ENCODE data around the gene MRPL51. TPM values are rescaled to one million over a fixed set of nuclear protein-coding genes. Genes with fewer than 3 reads are reported as not detected.

MRPL51 gene
- total and polyA plus RNA-seq, 10 of the 15 experiments (the other 5 are each of a cell fraction or from before 2014, with no cell fraction given), result 137 to 1,202 (median 267) TPM

DNA sequence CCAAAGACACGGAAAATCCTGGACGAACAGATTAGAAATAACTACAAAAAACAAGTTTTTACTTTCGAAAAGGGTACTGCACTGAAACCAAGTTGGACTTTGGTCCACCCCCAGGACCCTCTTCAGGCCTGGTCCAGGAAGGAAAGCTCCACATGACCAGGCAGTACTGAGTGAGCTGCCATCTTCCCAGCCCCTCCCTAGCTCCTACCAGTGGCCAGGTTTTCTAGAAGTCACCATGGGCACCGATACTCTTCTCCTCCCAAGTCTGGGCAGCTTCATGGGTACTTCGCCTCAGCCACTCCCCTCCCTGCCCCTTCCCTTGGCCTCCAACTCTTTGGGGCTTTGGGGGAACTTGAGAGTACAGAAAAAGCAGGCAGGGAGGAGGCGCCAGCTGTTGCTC, 29.2 kb downstream of the MRPL51 start (continued):
- TF ChIP-seq, protein P1, sequence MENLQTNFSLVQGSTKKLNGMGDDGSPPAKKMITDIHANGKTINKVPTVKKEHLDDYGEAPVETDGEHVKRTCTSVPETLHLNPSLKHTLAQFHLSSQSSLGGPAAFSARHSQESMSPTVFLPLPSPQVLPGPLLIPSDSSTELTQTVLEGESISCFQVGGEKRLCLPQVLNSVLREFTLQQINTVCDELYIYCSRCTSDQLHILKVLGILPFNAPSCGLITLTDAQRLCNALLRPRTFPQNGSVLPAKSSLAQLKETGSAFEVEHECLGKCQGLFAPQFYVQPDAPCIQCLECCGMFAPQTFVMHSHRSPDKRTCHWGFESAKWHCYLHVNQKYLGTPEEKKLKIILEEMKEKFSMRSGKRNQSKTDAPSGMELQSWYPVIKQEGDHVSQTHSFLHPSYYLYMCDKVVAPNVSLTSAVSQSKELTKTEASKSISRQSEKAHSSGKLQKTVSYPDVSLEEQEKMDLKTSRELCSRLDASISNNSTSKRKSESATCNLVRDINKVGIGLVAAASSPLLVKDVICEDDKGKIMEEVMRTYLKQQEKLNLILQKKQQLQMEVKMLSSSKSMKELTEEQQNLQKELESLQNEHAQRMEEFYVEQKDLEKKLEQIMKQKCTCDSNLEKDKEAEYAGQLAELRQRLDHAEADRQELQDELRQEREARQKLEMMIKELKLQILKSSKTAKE (IDR thresholded peaks at IDR 0.05; ENCODE audit: low read depth, poor library complexity, severe bottlenecking), result no peak
- TF ChIP-seq FOXM1 (IDR thresholded peaks at IDR 0.05; ENCODE audit: low read depth, low read length), result no peak
- TF ChIP-seq CBX3 (IDR thresholded peaks at IDR 0.05; ENCODE audit: borderline replicate concordance, low read depth), result no peak
- no peak for TF ChIP-seq ZNF217 (IDR thresholded peaks at IDR 0.05)
- TF ChIP-seq, protein P2, sequence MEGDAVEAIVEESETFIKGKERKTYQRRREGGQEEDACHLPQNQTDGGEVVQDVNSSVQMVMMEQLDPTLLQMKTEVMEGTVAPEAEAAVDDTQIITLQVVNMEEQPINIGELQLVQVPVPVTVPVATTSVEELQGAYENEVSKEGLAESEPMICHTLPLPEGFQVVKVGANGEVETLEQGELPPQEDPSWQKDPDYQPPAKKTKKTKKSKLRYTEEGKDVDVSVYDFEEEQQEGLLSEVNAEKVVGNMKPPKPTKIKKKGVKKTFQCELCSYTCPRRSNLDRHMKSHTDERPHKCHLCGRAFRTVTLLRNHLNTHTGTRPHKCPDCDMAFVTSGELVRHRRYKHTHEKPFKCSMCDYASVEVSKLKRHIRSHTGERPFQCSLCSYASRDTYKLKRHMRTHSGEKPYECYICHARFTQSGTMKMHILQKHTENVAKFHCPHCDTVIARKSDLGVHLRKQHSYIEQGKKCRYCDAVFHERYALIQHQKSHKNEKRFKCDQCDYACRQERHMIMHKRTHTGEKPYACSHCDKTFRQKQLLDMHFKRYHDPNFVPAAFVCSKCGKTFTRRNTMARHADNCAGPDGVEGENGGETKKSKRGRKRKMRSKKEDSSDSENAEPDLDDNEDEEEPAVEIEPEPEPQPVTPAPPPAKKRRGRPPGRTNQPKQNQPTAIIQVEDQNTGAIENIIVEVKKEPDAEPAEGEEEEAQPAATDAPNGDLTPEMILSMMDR (IDR thresholded peaks at IDR 0.05 in 2 of 3, conservative IDR thresholded peaks at IDR 0.05 in 1 of 3; ENCODE audit: control insufficient read depth in 2 of 3, extremely low read depth in 1 of 3, insufficient read depth in 1 of 3, low read depth in 3 of 3, low read length in 3 of 3), result no peak
- TF ChIP-seq, protein P3, sequence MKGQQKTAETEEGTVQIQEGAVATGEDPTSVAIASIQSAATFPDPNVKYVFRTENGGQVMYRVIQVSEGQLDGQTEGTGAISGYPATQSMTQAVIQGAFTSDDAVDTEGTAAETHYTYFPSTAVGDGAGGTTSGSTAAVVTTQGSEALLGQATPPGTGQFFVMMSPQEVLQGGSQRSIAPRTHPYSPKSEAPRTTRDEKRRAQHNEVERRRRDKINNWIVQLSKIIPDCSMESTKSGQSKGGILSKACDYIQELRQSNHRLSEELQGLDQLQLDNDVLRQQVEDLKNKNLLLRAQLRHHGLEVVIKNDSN (IDR thresholded peaks at IDR 0.05; ENCODE audit: borderline replicate concordance, extremely low read length, insufficient read depth, low read depth, low read length), result no peak
- TF ChIP-seq, protein P4, sequence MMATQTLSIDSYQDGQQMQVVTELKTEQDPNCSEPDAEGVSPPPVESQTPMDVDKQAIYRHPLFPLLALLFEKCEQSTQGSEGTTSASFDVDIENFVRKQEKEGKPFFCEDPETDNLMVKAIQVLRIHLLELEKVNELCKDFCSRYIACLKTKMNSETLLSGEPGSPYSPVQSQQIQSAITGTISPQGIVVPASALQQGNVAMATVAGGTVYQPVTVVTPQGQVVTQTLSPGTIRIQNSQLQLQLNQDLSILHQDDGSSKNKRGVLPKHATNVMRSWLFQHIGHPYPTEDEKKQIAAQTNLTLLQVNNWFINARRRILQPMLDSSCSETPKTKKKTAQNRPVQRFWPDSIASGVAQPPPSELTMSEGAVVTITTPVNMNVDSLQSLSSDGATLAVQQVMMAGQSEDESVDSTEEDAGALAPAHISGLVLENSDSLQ (IDR thresholded peaks at IDR 0.05), result no peak
- TF ChIP-seq JUND (IDR thresholded peaks at IDR 0.05; ENCODE audit: low read depth, low read length), result no peak
- TF ChIP-seq SIX5 (IDR thresholded peaks at IDR 0.05; ENCODE audit: low read depth, low read length, severe bottlenecking), result no peak
- TF ChIP-seq GATAD2B (conservative IDR thresholded peaks at IDR 0.05; ENCODE audit: low read depth), result no peak
- no peak for TF ChIP-seq PAX5 (IDR thresholded peaks at IDR 0.05; ENCODE audit: borderline replicate concordance, low read depth, low read length)
- no peak for TF ChIP-seq NFYA (IDR thresholded peaks at IDR 0.05; ENCODE audit: borderline replicate concordance, low read depth, low read length)

Data from GM12878 (cell line).